Transverse colon (tissue), 3 donors: Measurements from ENCODE around the gene MFSD6L.

ENCODE experiments used
- POLR2A ChIP-seq: fragments of 450-650 bp; IDR thresholded peaks from one replicate; pipeline ENCODE4 v1.6.1; 2016; ENCODE audit warnings: antibody characterized with exemption, mild to moderate bottlenecking, moderate library complexity
- TF ChIP-seq, protein P1 (sequence below), 5 experiments: fragments of 200-600 bp in 3 of 5; fragments of 450-650 bp in 2 of 5; sonication (generic) in 3 of 5; IDR thresholded peaks; 1 replicate in 2 of 5; 2 replicates in 3 of 5; pipeline ENCODE4 v1.5.1; 2016 to 2017; ENCODE audit warnings: antibody characterized with exemption in 5 of 5, inconsistent platforms in 3 of 5, mild to moderate bottlenecking in 2 of 5, moderate library complexity in 1 of 5

DNA sequence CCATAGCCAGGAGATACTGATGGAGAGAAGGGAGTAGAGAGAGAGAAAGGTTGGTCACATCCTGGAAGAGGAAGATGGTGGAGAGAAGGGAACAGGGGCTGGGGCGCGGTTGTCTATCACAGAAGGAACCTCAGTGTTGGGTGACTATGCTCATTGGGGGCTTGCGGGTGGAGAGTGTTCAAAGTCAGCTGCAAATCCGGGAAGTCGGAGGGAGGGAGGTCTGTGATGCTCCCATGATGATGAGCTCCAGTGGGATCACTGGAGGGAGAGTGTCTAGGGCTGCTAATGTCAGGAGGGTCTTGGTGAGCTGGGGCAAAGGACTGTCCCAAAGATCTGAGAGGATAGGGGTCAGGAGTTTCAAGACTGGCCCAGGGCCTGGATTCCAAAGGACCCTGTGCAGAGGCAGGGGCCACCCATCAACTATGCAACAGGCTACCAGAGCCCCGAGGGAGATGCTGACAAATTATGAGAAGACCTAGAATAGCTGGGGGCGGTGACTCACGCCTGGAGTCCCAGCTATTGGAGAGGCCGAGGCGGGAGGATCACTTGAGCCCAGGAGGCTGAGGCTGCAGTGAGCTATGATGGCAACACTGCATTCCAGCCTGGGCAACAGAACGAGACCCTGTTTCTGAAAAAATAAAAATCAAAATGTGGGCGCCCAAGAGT lies 43.4 kb downstream of the MFSD6L start:
- TF ChIP-seq, protein P1, sequence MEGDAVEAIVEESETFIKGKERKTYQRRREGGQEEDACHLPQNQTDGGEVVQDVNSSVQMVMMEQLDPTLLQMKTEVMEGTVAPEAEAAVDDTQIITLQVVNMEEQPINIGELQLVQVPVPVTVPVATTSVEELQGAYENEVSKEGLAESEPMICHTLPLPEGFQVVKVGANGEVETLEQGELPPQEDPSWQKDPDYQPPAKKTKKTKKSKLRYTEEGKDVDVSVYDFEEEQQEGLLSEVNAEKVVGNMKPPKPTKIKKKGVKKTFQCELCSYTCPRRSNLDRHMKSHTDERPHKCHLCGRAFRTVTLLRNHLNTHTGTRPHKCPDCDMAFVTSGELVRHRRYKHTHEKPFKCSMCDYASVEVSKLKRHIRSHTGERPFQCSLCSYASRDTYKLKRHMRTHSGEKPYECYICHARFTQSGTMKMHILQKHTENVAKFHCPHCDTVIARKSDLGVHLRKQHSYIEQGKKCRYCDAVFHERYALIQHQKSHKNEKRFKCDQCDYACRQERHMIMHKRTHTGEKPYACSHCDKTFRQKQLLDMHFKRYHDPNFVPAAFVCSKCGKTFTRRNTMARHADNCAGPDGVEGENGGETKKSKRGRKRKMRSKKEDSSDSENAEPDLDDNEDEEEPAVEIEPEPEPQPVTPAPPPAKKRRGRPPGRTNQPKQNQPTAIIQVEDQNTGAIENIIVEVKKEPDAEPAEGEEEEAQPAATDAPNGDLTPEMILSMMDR (IDR thresholded peaks at IDR 0.05) = no peak
- TF ChIP-seq POLR2A = no peak
